DND-41 (cell line): ENCODE data around the gene AKAP9.

Experiments
- CTCF ChIP-seq: IDR thresholded peaks from 2 replicates; pipeline ENCODE4 v1.5.1; 2012; ENCODE audit warnings: borderline replicate concordance, low read length, moderate library complexity, mild to moderate bottlenecking; ENCODE audit not compliant: poor library complexity, severe bottlenecking; ENCODE audit errors: extremely low read depth
- EZH2 ChIP-seq: IDR thresholded peaks from 3 replicates; pipeline ENCODE4 v1.6.1; 2012; ENCODE audit warnings: borderline replicate concordance, low read depth, mild to moderate bottlenecking, moderate library complexity, low read length, inconsistent platforms; ENCODE audit not compliant: severe bottlenecking

GRCh38 chr7:92121681-92122080 is 181.0 kb downstream of the AKAP9 start:
- TF ChIP-seq CTCF (no peak), EZH2 (no peak)
